Activated T-cell treated with anti-CD3 and anti-CD28 coated beads, Interleukin-2, amount 50 U/mL, for 72 hours (primary cell): ENCODE measurements around the gene LRP8. TPM values are rescaled to one million over a fixed set of nuclear protein-coding genes. Genes with fewer than 3 reads are reported as not detected.
"Not testable (repeated sequence)": the region's sequence is repeated elsewhere in the genome, so short reads cannot be mapped to it uniquely, and the experiment has no call there.

Source experiments
- ATAC-seq, 2 donors: fragments of 150-1000 bp; cut with Tn5 transposase; replicated peaks in 1 of 2; 2 replicates each; pipeline ENCODE4 v1.10.0; 2021; ENCODE audit warnings: moderate library complexity in 2 of 2, mild to moderate bottlenecking in 1 of 2
- DNase-seq, 2 donors: peaks; one replicate each; pipeline ENCODE4 v3.0.0; 2021 to 2022; ENCODE audit warnings: mixed read lengths in 1 of 2
- H3K27ac Mint-ChIP-seq: one replicate; pipeline ENCODE4 v1.8.0; 2022; ENCODE audit warnings: mild to moderate bottlenecking, moderate library complexity, mixed read lengths
- H3K27me3 Mint-ChIP-seq: one replicate; pipeline ENCODE4 v1.8.0; 2022; ENCODE audit warnings: low read depth, mixed read lengths
- H3K36me3 Mint-ChIP-seq, 2 donors: one replicate each; pipeline ENCODE4 v1.8.0; 2022; ENCODE audit warnings: mixed read lengths in 2 of 2, mild to moderate bottlenecking in 1 of 2; ENCODE audit not compliant: insufficient read depth in 2 of 2
- H3K4me1 Mint-ChIP-seq: one replicate; pipeline ENCODE4 v1.8.0; 2022; ENCODE audit warnings: low read depth, mixed read lengths
- H3K4me3 Mint-ChIP-seq, 2 donors: one replicate each; pipeline ENCODE4 v1.8.0; 2022; ENCODE audit warnings: mild to moderate bottlenecking in 2 of 2, mixed read lengths in 2 of 2, moderate library complexity in 2 of 2
- H3K9me3 Mint-ChIP-seq, 2 donors: one replicate each; pipeline ENCODE4 v1.8.0; 2022; ENCODE audit warnings: mixed read lengths in 2 of 2
- total RNA-seq, 2 donors: library from RNA; stranded (reverse); gene quantifications; one replicate each; pipeline ENCODE4 v1.2.3, GENCODE V29; 2022

LRP8 gene
- total RNA-seq, 2 donors from 2014 or later = 31.4 to 36.5 TPM

DNA sequence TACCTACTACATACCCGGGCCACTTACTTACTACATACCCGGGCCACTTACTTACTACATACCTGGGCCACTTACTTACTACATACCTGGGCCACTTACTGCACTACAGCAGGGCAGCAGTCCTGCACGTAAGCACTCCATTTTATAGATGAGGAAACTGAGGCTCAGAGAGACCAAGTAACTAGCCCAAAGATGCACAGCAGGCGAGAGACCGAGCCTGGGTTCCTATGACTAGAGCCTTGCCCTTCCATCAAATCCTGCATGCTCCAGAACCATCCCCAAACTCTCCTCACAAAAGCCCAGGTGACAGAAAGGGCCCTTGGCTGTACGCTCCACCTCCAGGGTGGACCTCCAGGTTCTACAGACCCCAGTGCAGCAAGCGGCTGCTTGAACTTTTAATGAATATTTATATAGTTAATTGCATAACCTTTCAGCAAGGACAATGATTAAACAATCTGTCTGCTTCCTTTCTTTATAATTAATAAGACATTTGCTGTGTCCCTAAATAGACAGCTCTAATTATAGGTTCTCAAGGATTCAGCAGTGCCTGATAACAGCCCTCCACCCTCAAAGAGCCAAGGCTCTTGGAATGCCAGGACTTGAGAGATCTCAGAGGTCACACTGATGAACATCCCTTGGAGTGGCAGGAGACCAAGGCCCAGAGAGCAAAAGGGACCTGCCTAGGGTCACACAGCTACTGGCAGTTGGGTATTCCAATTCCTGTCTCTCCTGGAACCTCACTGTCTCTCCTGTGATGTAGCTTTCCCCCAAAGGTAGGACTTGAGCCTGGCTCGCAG is 43.4 kb downstream of the LRP8 start:
- H3K9me3 Mint-ChIP-seq = no peaks in the 10 kb centered on the region
- no peak overlapping the region for H3K27ac Mint-ChIP-seq
- H3K27me3 Mint-ChIP-seq = no peaks in the 10 kb centered on the region
- H3K4me1 Mint-ChIP-seq = peaks cover 7% of the 10 kb centered on the region
- H3K4me3 Mint-ChIP-seq = no peak overlapping the region
- ATAC-seq (no peak), DNase-seq (no peak)
- peaks cover 2% of the 10 kb centered on the region in 2 donors for H3K36me3 Mint-ChIP-seq

DNA sequence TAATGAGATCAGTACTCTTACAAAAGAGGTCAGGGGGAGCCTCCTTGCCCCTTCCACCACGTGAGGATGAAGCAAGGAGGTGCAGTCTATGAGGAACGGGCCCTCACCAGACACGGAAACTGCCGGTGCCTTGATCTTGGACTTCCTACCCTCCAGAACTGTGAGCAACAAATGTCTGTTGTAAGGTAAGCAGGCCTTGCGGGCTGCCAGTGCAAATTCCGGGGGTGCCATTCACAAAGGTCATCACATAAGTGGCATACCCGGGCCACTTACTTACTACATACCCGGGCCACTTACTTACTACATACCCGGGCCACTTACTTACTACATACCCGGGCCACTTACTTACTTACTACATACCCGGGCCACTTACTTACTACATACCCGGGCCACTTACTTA is 44.7 kb downstream of the LRP8 start:
- H3K27ac Mint-ChIP-seq, H3K36me3 Mint-ChIP-seq, H3K27me3 Mint-ChIP-seq, H3K4me3 Mint-ChIP-seq, H3K4me1 Mint-ChIP-seq, DNase-seq, ATAC-seq, H3K9me3 Mint-ChIP-seq: not testable (repeated sequence)

DNA sequence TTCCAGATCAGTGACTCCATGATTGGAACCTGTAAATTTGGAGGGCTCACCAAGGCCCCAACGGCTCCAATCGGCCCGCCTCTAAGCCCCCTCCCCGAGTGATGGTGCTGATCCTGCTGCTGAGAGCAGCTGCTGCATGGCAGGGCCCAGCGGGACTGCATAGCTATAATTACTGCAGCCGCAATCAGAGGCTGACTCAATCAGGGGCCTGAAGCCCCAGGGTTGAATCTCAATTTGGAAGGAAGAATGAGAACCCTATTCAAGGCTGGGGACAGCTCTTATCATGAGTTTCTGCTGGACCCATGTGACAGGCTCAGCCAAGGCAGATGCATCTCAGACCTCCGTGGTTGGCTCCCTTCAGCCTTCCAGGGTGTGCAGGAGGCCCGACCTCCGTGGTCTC is 46.7 kb downstream of the LRP8 start:
- Mint-ChIP-seq H3K4me3 (no peak overlapping the region), H3K27ac (no peak overlapping the region), H3K4me1 (no peaks in the 10 kb centered on the region), H3K36me3 (peaks cover 2 to 4% of the 10 kb centered on the region in 2 donors), H3K27me3 (no peaks in the 10 kb centered on the region), H3K9me3 (no peaks in the 10 kb centered on the region)
- no peak for DNase-seq
- no peak for ATAC-seq

DNA sequence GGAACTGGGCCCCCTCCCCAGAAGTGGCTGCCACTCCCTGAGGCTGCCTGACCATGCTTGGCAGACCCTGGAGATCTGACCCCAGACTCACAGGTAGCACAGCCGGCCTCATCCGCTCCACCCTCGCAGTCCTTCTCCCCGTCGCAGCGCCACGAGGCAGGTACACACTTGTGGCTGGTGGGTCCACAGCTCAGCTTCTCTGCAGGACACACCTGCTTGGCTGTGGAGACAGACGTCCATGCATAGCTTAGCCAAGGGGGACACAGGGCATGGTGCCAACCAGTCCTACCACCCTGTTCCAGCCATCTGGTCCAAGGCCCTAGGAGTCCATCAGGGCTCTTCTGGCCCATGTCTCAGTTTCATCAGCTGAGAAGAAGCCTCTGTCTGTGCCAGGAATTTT is 47.4 kb downstream of the LRP8 start:
- Mint-ChIP-seq H3K36me3 (peaks cover 2 to 4% of the 10 kb centered on the region in 2 donors), H3K27ac (no peak overlapping the region)

DNA sequence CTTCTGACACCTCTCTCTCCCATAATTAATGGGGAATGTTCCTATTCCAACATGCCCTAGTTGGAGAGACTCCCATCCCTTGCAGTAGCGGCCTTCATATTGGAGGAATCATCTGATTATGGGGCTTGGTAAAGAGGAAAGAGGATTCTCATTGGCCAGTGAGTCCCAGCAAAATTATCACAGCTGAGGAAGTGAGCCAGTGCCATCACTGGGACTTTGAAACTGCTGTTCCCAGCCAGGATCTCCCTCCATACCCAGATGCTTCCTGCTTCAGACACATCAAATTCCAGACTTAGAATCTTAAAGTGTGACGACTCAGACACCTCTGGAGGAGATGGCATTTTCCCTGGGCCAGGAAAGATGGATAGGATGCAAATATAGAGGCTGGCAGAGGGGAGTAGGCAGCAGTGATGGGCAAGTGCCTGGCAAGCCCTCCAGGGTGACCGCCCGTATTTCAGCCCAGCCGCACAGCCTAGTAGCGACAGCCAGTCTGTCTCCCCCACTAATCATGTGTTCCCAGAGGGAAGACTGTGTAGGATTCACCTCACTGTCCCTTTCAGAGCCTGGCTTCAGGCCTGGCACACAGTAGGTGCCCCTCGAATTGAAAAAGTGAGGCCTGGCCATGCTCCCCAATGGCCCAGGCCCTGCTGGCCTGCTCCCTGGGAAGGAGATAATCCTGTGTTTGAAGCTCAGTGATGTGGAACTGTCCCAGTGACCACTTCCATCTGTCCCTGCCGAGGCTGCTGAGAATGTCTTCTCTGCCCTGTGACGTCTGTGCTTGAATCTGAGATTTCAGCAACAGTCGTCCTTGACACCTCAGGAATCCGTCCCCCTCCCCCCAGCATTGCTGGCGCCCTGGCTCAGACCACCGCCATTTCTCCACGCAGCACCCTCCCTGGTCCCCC is 48.3 kb downstream of the LRP8 start:
- Mint-ChIP-seq H3K4me1 (no peaks in the 10 kb centered on the region), H3K4me3 (no peak overlapping the region), H3K27me3 (no peaks in the 10 kb centered on the region), H3K27ac (no peak overlapping the region), H3K36me3 (peaks cover 2 to 4% of the 10 kb centered on the region in 2 donors), H3K9me3 (no peaks in the 10 kb centered on the region)
- no peak for DNase-seq
- ATAC-seq = no peak

More for the DNA sequence above, 47.4 kb downstream of the LRP8 start:
- no peaks in the 10 kb centered on the region for H3K9me3 Mint-ChIP-seq
- H3K27me3 Mint-ChIP-seq = no peaks in the 10 kb centered on the region
- DNase-seq (no peak), ATAC-seq (no peak)
- no peak overlapping the region for H3K4me3 Mint-ChIP-seq
- no peaks in the 10 kb centered on the region for H3K4me1 Mint-ChIP-seq

DNA sequence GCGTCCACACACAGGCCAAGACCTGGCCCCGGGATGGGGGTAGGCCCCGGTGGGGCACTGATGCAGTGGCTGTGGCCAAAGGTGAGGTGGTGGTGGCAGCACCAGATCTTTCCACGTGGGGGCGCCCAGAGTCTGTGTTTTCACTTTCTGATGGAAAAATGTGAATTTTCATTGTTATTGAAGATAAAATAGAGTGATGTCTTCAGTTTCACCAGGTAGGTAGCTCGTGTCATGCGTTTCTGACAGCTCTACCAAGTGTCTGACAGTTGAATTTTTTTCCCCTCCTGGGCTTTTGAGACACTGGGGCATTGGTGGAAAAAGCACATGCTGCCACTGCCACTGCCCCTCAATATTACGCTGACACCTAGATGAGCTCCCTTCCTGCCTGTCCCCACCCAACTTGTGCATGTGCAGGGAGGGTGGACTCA is 49.6 kb downstream of the LRP8 start:
- H3K9me3 Mint-ChIP-seq = no peaks in the 10 kb centered on the region
- peak; percentile 67 to 75 for DNase-seq
- H3K36me3 Mint-ChIP-seq = peaks cover 3 to 4% of the 10 kb centered on the region in 2 donors
- H3K27ac Mint-ChIP-seq = no peak overlapping the region
- no peaks in the 10 kb centered on the region for H3K4me1 Mint-ChIP-seq
- no peak overlapping the region for H3K4me3 Mint-ChIP-seq
- H3K27me3 Mint-ChIP-seq = no peaks in the 10 kb centered on the region
- ATAC-seq = peak; percentile 66 to 71

DNA sequence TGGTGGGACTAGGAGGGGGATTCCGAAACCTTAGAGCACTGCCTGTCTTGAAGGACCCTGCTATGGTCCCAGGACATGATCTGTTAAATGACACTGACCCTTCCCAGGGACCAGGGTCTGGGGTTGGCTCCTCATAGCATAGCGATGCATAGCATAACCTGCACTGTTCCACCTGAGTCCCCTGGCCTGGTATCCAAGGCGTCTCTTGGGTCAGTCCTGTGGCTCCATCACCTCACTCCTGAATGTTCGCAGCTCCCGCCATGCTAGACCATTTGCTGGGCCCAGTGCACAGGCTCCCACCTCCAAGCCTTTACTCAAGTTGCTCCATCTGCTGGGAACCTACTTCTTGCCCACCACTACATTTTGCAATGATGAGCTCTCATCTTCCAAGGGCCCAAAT is 50.5 kb downstream of the LRP8 start:
- H3K4me3 Mint-ChIP-seq = no peak overlapping the region

DNA sequence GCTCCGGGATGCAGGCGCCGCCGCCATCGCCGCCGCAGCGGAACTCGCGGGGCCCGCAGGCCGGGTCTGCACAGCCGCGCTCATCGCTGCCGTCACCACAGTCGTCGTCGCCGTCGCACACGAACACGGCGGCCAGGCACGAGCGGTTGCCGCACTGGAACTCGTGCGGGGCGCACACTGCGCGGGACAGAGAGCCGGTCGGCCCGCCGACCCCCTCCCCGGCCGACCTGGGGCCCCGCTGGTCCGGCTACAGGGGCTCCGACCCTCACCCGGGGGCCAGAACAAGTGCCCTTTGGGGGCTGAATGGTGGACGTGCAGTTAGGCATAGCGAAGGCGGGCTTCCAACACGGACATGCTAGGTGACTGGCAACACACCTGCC is 51.0 kb downstream of the LRP8 start:
- DNase-seq (no peak), ATAC-seq (no peak)
- no peaks in the 10 kb centered on the region for H3K27me3 Mint-ChIP-seq
- no peaks in the 10 kb centered on the region for H3K4me1 Mint-ChIP-seq
- no peak overlapping the region for H3K27ac Mint-ChIP-seq
- H3K4me3 Mint-ChIP-seq = no peak overlapping the region
- H3K9me3 Mint-ChIP-seq = no peaks in the 10 kb centered on the region
- peaks cover 3 to 4% of the 10 kb centered on the region in 2 donors for H3K36me3 Mint-ChIP-seq

More for the DNA sequence above, 50.5 kb downstream of the LRP8 start:
- ATAC-seq (no peak), DNase-seq (no peak)
- peaks cover 3 to 4% of the 10 kb centered on the region in 2 donors for H3K36me3 Mint-ChIP-seq
- H3K27me3 Mint-ChIP-seq = no peaks in the 10 kb centered on the region
- no peaks in the 10 kb centered on the region for H3K4me1 Mint-ChIP-seq
- no peaks in the 10 kb centered on the region for H3K9me3 Mint-ChIP-seq
- H3K27ac Mint-ChIP-seq = no peak overlapping the region

DNA sequence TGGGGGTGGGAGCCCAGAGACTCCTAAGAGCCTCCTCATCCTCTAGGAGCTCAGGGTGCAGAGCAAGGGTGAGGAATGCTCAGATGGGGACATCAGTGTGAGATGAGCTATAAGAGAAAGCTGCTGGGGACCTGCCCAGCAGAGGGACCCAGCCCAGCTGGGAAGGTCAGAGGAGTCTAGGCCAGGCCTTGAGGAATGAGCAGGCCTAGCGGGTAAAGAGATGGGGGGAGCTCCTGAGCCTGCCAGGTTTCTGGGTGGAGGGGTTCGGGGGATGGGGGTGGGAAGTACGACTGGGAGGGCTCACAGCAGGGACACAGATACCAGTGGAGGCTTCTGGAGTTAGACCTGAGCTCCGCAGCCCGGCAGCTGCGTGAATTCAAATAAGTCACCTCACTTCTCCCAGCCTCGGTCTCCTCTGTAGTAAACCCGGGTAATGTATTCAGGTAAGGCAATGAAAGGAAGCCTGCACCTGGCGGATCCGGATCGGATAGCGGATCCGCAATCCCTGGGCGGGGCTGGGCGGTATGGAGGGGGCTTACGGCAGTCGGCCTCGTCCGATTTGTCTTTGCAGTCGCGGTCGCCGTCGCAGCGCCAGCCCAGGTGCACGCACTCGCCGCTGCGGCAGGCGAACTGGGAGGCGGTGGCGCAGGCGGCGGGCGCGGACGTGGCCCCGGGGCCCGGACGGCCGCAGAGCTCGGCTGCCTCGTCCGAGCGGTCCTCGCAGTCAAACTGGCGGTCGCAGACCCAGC is 51.5 kb downstream of the LRP8 start:
- Mint-ChIP-seq H3K9me3 (no peaks in the 10 kb centered on the region), H3K36me3 (peaks cover 3% of the 10 kb centered on the region in 2 donors), H3K4me3 (no peak overlapping the region), H3K27ac (no peak overlapping the region), H3K27me3 (no peaks in the 10 kb centered on the region), H3K4me1 (no peaks in the 10 kb centered on the region)
- no peak for ATAC-seq
- DNase-seq = no peak

DNA sequence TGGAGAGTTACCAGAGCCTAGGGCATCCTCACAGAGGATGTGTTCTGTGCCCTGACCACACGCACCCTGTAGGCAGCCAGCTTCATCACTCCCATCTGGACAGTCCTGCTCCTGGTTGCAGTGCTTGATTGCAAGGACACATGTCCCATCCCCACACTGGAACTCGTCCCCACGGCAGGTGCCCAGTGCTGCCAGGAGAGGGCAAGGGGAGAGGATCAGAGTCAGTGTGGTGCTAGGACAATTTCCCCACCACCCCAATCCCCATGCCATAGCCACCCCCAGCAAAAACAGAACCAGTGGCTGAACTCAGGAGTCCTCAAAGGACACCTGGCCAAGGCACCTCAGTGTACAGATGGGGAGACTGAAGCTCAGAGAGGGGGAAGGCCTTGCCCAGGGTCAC is 52.3 kb downstream of the LRP8 start:
- ATAC-seq (no peak), DNase-seq (no peak)
- H3K9me3 Mint-ChIP-seq = no peaks in the 10 kb centered on the region
- H3K4me3 Mint-ChIP-seq = no peak overlapping the region
- H3K36me3 Mint-ChIP-seq = peaks cover 3% of the 10 kb centered on the region in 2 donors
- H3K27me3 Mint-ChIP-seq = no peaks in the 10 kb centered on the region
- H3K27ac Mint-ChIP-seq = no peak overlapping the region
- H3K4me1 Mint-ChIP-seq = no peaks in the 10 kb centered on the region

DNA sequence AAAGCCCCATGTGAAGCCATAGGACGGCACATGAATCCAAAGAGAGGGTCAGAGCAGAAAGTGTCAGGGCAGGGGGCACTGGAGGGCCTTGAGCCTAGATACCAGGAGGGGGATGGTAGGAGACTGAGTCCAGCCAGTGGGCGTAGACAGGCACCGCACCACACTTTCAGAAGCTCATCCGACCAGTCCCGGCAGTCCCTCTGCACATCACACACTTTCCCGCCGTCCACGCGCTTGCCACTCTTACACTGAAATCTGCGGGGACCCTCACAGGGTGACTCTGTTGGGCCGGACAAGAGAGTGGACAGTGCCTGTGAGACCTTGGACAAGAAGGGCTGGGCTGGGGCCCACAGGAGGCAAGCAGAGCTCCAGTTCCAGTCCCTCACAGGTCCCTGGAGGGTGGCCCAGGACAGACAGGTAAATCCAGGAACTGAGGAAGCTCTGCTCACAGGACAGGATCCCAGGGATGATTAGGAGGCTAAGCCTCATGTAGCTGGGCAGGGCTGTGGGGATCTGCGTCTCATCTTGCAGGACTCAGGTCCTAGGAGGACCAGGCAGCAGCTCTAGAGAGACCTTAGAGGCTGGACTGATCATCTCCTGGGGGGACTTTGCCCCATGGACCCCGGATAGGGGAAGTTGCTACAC is 53.2 kb downstream of the LRP8 start:
- H3K4me3 Mint-ChIP-seq = no peak overlapping the region
- no peak for ATAC-seq
- peaks cover 4 to 5% of the 10 kb centered on the region in 2 donors for H3K36me3 Mint-ChIP-seq
- no peaks in the 10 kb centered on the region for H3K27me3 Mint-ChIP-seq
- no peak for DNase-seq
- H3K27ac Mint-ChIP-seq = no peak overlapping the region
- H3K9me3 Mint-ChIP-seq = no peaks in the 10 kb centered on the region
- H3K4me1 Mint-ChIP-seq = peaks cover 5% of the 10 kb centered on the region

DNA sequence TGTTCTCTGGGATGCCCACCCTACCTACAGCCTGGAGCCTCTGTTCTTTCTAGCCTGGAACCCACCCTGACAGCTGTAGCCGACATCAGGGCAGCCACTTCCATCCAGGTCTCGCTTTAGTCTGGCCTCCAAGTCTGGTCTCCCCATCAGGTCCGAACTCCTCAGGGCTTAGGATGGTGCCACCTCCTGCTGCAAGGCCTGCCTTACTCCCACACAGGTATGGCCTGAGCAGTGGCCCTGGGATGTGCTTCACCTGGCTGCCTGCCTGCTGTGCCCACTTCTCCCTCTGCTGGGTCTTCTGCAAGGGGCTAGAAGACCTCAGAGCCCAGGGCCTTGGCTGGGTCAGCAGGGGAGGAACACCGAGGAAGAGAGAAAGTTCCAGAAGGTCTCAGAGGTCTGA is 53.8 kb downstream of the LRP8 start:
- Mint-ChIP-seq H3K36me3 (peaks cover 5 to 6% of the 10 kb centered on the region in 2 donors), H3K9me3 (no peaks in the 10 kb centered on the region), H3K4me1 (peaks cover 5% of the 10 kb centered on the region), H3K27me3 (no peaks in the 10 kb centered on the region), H3K27ac (no peak overlapping the region), H3K4me3 (no peak overlapping the region)
- DNase-seq (no peak), ATAC-seq (no peak)
